Measurements from ENCODE around the gene NBL1. TPM values are rescaled to one million over a fixed set of nuclear protein-coding genes. Genes with fewer than 3 reads are reported as not detected.
"Not testable (repeated sequence)": the region's sequence is repeated elsewhere in the genome, so short reads cannot be mapped to it uniquely, and the experiment has no call there.

NBL1 gene
- total and polyA plus RNA-seq, 10 of the 15 experiments (the other 5 are each of a cell fraction or from before 2014, with no cell fraction given): 0.13 to 2.4 (median 0.81) TPM; not detected in 1

DNA sequence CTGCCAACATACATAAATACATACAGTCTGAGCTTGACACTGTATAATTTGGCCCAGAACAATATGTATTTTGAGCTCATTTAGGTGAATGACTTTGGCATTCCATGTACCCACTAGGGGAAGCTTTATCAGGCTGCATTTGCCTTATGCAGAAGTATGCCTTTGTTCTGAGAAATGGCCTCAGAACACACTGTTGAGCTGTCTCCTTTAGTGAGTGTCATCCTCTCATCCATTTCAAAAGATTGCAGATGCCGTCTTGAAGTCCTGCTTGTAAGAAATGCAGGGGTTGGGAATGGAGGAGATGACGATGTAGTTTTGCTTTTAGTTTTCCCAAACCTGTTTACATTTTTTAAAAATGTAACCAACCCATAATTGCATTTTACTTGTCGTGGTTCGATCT lies 14.8 kb upstream of the NBL1 start:
- Histone ChIP-seq H3K4me3 (no peak overlapping the region), H3K4me1 (ENCODE audit: control insufficient read depth, insufficient read depth, low read length) (no peaks in the 10 kb centered on the region), H3K36me3 (ENCODE audit: control insufficient read depth in 2 of 2, insufficient read depth in 2 of 2, low read length in 1 of 2) (peaks cover 11 to 15% of the 10 kb centered on the region in 2 experiments; a peak in 3 of 4 replicates), H3K4me2 (ENCODE audit: control insufficient read depth, insufficient read depth) (no peak overlapping the region), H3K27ac (ENCODE audit: control insufficient read depth, insufficient read depth) (no peak overlapping the region), H3K27me3 (replicated peaks in 1 of 2; ENCODE audit: control insufficient read depth in 2 of 2, insufficient read depth in 2 of 2, low read length in 1 of 2) (no peaks in the 10 kb centered on the region), H3K79me2 (ENCODE audit: control insufficient read depth, insufficient read depth, low read length) (no peaks in the 10 kb centered on the region), H3K9me3 (replicated peaks; ENCODE audit: control insufficient read depth, insufficient read depth, low read length) (no peaks in the 10 kb centered on the region), H4K20me1 (ENCODE audit: control insufficient read depth, insufficient read depth) (no peaks in the 10 kb centered on the region), H3K9ac (ENCODE audit: control insufficient read depth, insufficient read depth, low read length) (no peak overlapping the region), H2AFZ (ENCODE audit: control insufficient read depth, low read depth, low read length) (no peak overlapping the region)
- DNase-seq (ENCODE audit: low read depth, low spot score) (no peak), FAIRE-seq (no peak), ATAC-seq (no peak)
- POLR2A ChIA-PET: no interaction called here
- CTCF ChIA-PET: interaction anchor here (1.1 kb wide), 1 partner anchor 11 kb away, joined by 3 read pairs; no protein-coding TSS in a partner anchor
- BruUV-seq (replicated peaks): no TSS peak
- RAD21 ChIA-PET (ENCODE audit: unreplicated experiment): no interaction called here
- TF ChIP-seq SMARCA5 (IDR thresholded peaks at IDR 0.05): no peak
- no peak for TF ChIP-seq CEBPB (IDR thresholded peaks at IDR 0.05; ENCODE audit: borderline replicate concordance in 1 of 2, low read depth in 2 of 2, low read length in 2 of 2)
- no peak for TF ChIP-seq BRCA1 (IDR thresholded peaks at IDR 0.05; ENCODE audit: low read depth, low read length)
- TF ChIP-seq ZNF207 (IDR thresholded peaks at IDR 0.05; ENCODE audit: borderline replicate concordance): no peak
- no peak for TF ChIP-seq RELA (IDR thresholded peaks at IDR 0.05; ENCODE audit: borderline replicate concordance, partially characterized antibody)
- TF ChIP-seq SUZ12 (IDR thresholded peaks at IDR 0.05; ENCODE audit: unreplicated experiment): no peak
- no peak for TF ChIP-seq JUND (IDR thresholded peaks at IDR 0.05; ENCODE audit: low read depth, low read length)
- intact Hi-C loops (cut with micrococcal nuclease; ENCODE audit: unreplicated experiment): no loop called here
- 88% methylated on average over 4 of the region's 4 CpGs for WGBS (ENCODE audit: insufficient coverage, insufficient replicate concordance, low lambda C conversion rate, missing lambda C conversion rate)
- SMC1A ChIA-PET (ENCODE audit: uncharacterized antibody, unreplicated experiment): no interaction called here
- in situ Hi-C loops (cut with MboI): no loop called here

DNA sequence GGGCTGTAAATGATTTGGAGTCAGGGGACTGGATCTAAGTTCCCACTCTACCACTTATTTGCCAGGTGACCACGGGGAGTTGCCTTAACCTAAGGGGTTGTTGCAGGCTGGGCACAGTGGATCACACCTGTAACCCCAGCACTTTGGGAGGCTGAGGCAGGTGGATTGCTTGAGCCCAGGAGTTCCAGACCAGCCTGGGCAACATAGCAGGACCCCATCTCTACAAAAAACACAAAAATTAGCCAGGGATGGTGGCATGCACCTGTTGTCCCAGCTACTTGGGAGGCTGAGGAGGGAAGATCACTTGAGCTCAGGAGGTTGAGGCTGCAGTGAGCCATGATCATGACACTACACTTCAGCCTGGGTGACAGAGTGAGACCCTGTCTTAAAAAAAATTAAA lies 13.9 kb upstream of the NBL1 start:
- CTCF ChIA-PET: interaction anchor here (0.7 to 2.1 kb wide), 2 partner anchors 24 to 131 kb away, joined by 3 to 6 read pairs; no protein-coding TSS in a partner anchor
- FAIRE-seq: not testable (repeated sequence)

More for the DNA sequence above, 13.9 kb upstream of the NBL1 start:
- H3K36me3 ChIP-seq (ENCODE audit: control insufficient read depth in 2 of 2, insufficient read depth in 2 of 2, low read length in 1 of 2); H3K4me1 ChIP-seq (ENCODE audit: control insufficient read depth, insufficient read depth, low read length); H3K9ac ChIP-seq (ENCODE audit: control insufficient read depth, insufficient read depth, low read length); ATAC-seq; H2AFZ ChIP-seq (ENCODE audit: control insufficient read depth, low read depth, low read length); DNase-seq (ENCODE audit: low read depth, low spot score); H3K79me2 ChIP-seq (ENCODE audit: control insufficient read depth, insufficient read depth, low read length); RAD21 ChIA-PET (ENCODE audit: unreplicated experiment); H3K9me3 ChIP-seq (replicated peaks; ENCODE audit: control insufficient read depth, insufficient read depth, low read length); POLR2A ChIA-PET; H3K27me3 ChIP-seq (replicated peaks in 1 of 2; ENCODE audit: control insufficient read depth in 2 of 2, insufficient read depth in 2 of 2, low read length in 1 of 2); H3K4me2 ChIP-seq (ENCODE audit: control insufficient read depth, insufficient read depth); BruUV-seq (replicated peaks); H3K27ac ChIP-seq (ENCODE audit: control insufficient read depth, insufficient read depth); H3K4me3 ChIP-seq; intact Hi-C loops (cut with micrococcal nuclease; ENCODE audit: unreplicated experiment); in situ Hi-C loops (cut with MboI); H4K20me1 ChIP-seq (ENCODE audit: control insufficient read depth, insufficient read depth): not testable (repeated sequence)
- SMC1A ChIA-PET (ENCODE audit: uncharacterized antibody, unreplicated experiment): interaction anchor here (1.1 kb wide), 1 partner anchor 12 kb away, joined by 3 read pairs; no protein-coding TSS in a partner anchor
- 100% methylated on average over 1 of the region's 1 CpG for WGBS (ENCODE audit: insufficient coverage, insufficient replicate concordance, low lambda C conversion rate, missing lambda C conversion rate)

Data from GM12878 (cell line).